RPMI7951 (cell line): ENCODE data around the gene SLC26A9. TPM values are rescaled to one million over a fixed set of nuclear protein-coding genes. Genes with fewer than 3 reads are reported as not detected.

Experiments used
- DNase-seq: peaks from one replicate; pipeline ENCODE4 v3.0.0-alpha.2; 2012; ENCODE audit warnings: low read depth
- total RNA-seq: library from RNA; depleted of rRNA; stranded (reverse); fragments of >200 nt; shearing (Covaris generic); gene quantifications from 2 replicates; pipeline ENCODE4 v1.2.3, GENCODE V29; 2014

SLC26A9 gene
- total RNA-seq, 1 experiment from 2014 or later = under 0.01 TPM

GRCh38 chr1:205947024-205947423, 3.8 kb upstream of the SLC26A9 start:
- DNase-seq = no peak

- no peak for DNase-seq
Measured at GRCh38 chr1:205945069-205945468, 1.8 kb upstream of the SLC26A9 start.

GRCh38 chr1:205944525-205944924, 1.3 kb upstream of the SLC26A9 start:
- DNase-seq = no peak

GRCh38 chr1:205942631-205943159, 561 bp downstream of the SLC26A9 start:
- DNase-seq = no peak

GRCh38 chr1:205940710-205941109, 2.5 kb downstream of the SLC26A9 start:
- DNase-seq = no peak

- no peak for DNase-seq
Measured at GRCh38 chr1:205939690-205940330, 3.4 kb downstream of the SLC26A9 start.

- DNase-seq = no peak
Measured at GRCh38 chr1:205938682-205939081, 4.6 kb downstream of the SLC26A9 start.

GRCh38 chr1:205936846-205937586, 6.2 kb downstream of the SLC26A9 start:
- DNase-seq = peak; percentile 74

GRCh38 chr1:205936311-205936710, 6.9 kb downstream of the SLC26A9 start:
- no peak for DNase-seq

- DNase-seq = no peak
Measured at GRCh38 chr1:205935869-205936268, 7.4 kb downstream of the SLC26A9 start.

- no peak for DNase-seq
Measured at GRCh38 chr1:205934788-205935187, 8.5 kb downstream of the SLC26A9 start.

- DNase-seq = peak; percentile 83
Measured at GRCh38 chr1:205933671-205934618, 9.3 kb downstream of the SLC26A9 start.

- DNase-seq = no peak
Measured at GRCh38 chr1:205932776-205933175, 10.5 kb downstream of the SLC26A9 start.

GRCh38 chr1:205930799-205931281, 12.4 kb downstream of the SLC26A9 start:
- DNase-seq = no peak

- no peak for DNase-seq
Measured at GRCh38 chr1:205930195-205930577, 13.1 kb downstream of the SLC26A9 start.

- DNase-seq = no peak
Measured at GRCh38 chr1:205929496-205930194, 13.6 kb downstream of the SLC26A9 start.

GRCh38 chr1:205928317-205928716, 14.9 kb downstream of the SLC26A9 start:
- no peak for DNase-seq

GRCh38 chr1:205927676-205928075, 15.6 kb downstream of the SLC26A9 start:
- no peak for DNase-seq

- no peak for DNase-seq
Measured at GRCh38 chr1:205927247-205927646, 16.0 kb downstream of the SLC26A9 start.

- no peak for DNase-seq
Measured at GRCh38 chr1:205926636-205927035, 16.6 kb downstream of the SLC26A9 start.

- peak; percentile 26 for DNase-seq
Measured at GRCh38 chr1:205926213-205926612, 17.0 kb downstream of the SLC26A9 start.
